Right hindlimb (tissue), 1 donor: Measurements from ENCODE around the gene TMEM138.
A peak's percentile ranks its signal among the peaks of the same experiment; 100 is the strongest.

Source experiments
- DNase-seq: peaks from one replicate; pipeline ENCODE4 v3.0.0-alpha.2; 2018

Gene TMEM138

GRCh38 chr11:61342207-61342803 is 19.9 kb upstream of the TMEM138 start:
- no peak for DNase-seq

- DNase-seq = no peak
Measured at GRCh38 chr11:61343792-61344745, 18.1 kb upstream of the TMEM138 start.

- peak; percentile 38 for DNase-seq
Measured at GRCh38 chr11:61345170-61345610, 17.0 kb upstream of the TMEM138 start.

- no peak for DNase-seq
Measured at GRCh38 chr11:61345954-61346843, 16.0 kb upstream of the TMEM138 start.

GRCh38 chr11:61347916-61348461 is 14.2 kb upstream of the TMEM138 start:
- DNase-seq = no peak

GRCh38 chr11:61349189-61349751 is 12.9 kb upstream of the TMEM138 start:
- DNase-seq = no peak

GRCh38 chr11:61349916-61350315 is 12.3 kb upstream of the TMEM138 start:
- no peak for DNase-seq

GRCh38 chr11:61350336-61350735 is 11.8 kb upstream of the TMEM138 start:
- DNase-seq = no peak

GRCh38 chr11:61350803-61351202 is 11.4 kb upstream of the TMEM138 start:
- DNase-seq = no peak

GRCh38 chr11:61352038-61352437 is 10.1 kb upstream of the TMEM138 start:
- no peak for DNase-seq

GRCh38 chr11:61353131-61354067 is 8.8 kb upstream of the TMEM138 start:
- no peak for DNase-seq

GRCh38 chr11:61354208-61354607 is 8.0 kb upstream of the TMEM138 start:
- DNase-seq = no peak

- DNase-seq = no peak
Measured at GRCh38 chr11:61356706-61357105, 5.5 kb upstream of the TMEM138 start.

GRCh38 chr11:61357233-61357893 is 4.8 kb upstream of the TMEM138 start:
- DNase-seq = no peak

- no peak for DNase-seq
Measured at GRCh38 chr11:61357894-61358239, 4.3 kb upstream of the TMEM138 start.

GRCh38 chr11:61358566-61358965 is 3.6 kb upstream of the TMEM138 start:
- DNase-seq = no peak

GRCh38 chr11:61359516-61359915 is 2.7 kb upstream of the TMEM138 start:
- no peak for DNase-seq

GRCh38 chr11:61361237-61361740 is 885 bp upstream of the TMEM138 start:
- no peak for DNase-seq

GRCh38 chr11:61362542-61362875 is 335 bp downstream of the TMEM138 start:
- DNase-seq = no peak

GRCh38 chr11:61364012-61364675 is 2.0 kb downstream of the TMEM138 start:
- DNase-seq = no peak
